SHP77 (cell line): Measurements from ENCODE around the gene FBXO45.
"Not testable (repeated sequence)": the region's sequence is repeated elsewhere in the genome, so short reads cannot be mapped to it uniquely, and the experiment has no call there.

Experiments
- DNase-seq, 2 experiments: peaks; one replicate each; lab custom pipeline; 2025; lab: John Stamatoyannopoulos, UW

The FBXO45 gene

GRCh38 chr3:196568246-196569002 lies at the start of gene FBXO45, which contains the start of gene WDR53:
FBXO45 (plus strand) TSS chr3:196568660; CDS start chr3:196568985, 325 bp downstream.
WDR53 (minus strand) TSS chr3:196568554; CDS start chr3:196561475, 7,079 bp downstream.
- DNase-seq = peak; percentile 46 to 77

- peak; percentile 43 to 50 for DNase-seq
These were observed 49.3 kb upstream of the FBXO45 start for GRCh38 chr3:196518966-196519717.

GRCh38 chr3:196519718-196520082 lies 48.8 kb upstream of the FBXO45 start:
- no peak for DNase-seq

- not testable (repeated sequence) for DNase-seq
These were observed 47.2 kb upstream of the FBXO45 start for GRCh38 chr3:196521291-196521690.

GRCh38 chr3:196523841-196524240 lies 44.6 kb upstream of the FBXO45 start:
- DNase-seq = no peak

- no peak for DNase-seq
These were observed 43.9 kb upstream of the FBXO45 start for GRCh38 chr3:196524527-196524926.

- DNase-seq = no peak
These were observed 43.3 kb upstream of the FBXO45 start for GRCh38 chr3:196525141-196525540.

- DNase-seq = peak; percentile 15 to 48
These were observed 39.7 kb upstream of the FBXO45 start for GRCh38 chr3:196528639-196529233.

- no peak for DNase-seq
These were observed 37.0 kb upstream of the FBXO45 start for GRCh38 chr3:196531418-196531817.

- no peak for DNase-seq
These were observed 35.2 kb upstream of the FBXO45 start for GRCh38 chr3:196533260-196533681.

- DNase-seq = no peak
These were observed 31.0 kb upstream of the FBXO45 start for GRCh38 chr3:196537319-196537984.

GRCh38 chr3:196541684-196542445 lies 26.6 kb upstream of the FBXO45 start:
- no peak for DNase-seq

- DNase-seq = no peak
These were observed 23.9 kb upstream of the FBXO45 start for GRCh38 chr3:196544491-196544992.

- DNase-seq = no peak
These were observed 21.9 kb upstream of the FBXO45 start for GRCh38 chr3:196546537-196546936.

- no peak for DNase-seq
These were observed 21.4 kb upstream of the FBXO45 start for GRCh38 chr3:196547067-196547466.

GRCh38 chr3:196549312-196549711 lies 19.1 kb upstream of the FBXO45 start:
- not testable (repeated sequence) for DNase-seq

GRCh38 chr3:196550172-196550571 lies 18.3 kb upstream of the FBXO45 start:
- not testable (repeated sequence) for DNase-seq

GRCh38 chr3:196552253-196552652 lies 16.2 kb upstream of the FBXO45 start:
- DNase-seq = no peak

GRCh38 chr3:196553551-196553950 lies 14.9 kb upstream of the FBXO45 start:
- DNase-seq = no peak

- no peak for DNase-seq
These were observed 14.3 kb upstream of the FBXO45 start for GRCh38 chr3:196554205-196554604.

- DNase-seq = no peak
These were observed 13.2 kb upstream of the FBXO45 start for GRCh38 chr3:196555295-196555694.
